ENCODE measurements around the gene SLC38A1.

SLC38A1 gene

DNA sequence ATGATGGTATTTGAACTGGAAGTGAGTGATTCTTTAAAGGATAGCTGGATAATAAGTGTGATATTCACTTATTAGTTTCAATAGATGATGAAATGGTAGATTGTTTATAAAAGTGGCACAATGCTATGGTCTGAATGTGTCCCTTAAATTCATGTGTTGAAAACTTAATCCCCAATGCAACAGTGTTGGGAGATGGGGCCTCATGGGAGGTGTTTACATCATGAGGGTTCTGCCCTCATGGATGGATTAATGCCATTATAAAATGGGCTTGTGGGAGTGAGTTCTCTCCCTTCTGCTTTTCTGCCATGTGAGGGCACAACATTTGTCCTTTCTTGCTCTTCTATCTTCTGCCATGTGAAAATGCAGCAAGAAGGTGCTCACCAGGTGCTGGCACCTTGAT is 134.0 kb downstream of the SLC38A1 start:
- H3K27ac ChIP-seq, result no peak overlapping the region
- TF ChIP-seq, protein P1, sequence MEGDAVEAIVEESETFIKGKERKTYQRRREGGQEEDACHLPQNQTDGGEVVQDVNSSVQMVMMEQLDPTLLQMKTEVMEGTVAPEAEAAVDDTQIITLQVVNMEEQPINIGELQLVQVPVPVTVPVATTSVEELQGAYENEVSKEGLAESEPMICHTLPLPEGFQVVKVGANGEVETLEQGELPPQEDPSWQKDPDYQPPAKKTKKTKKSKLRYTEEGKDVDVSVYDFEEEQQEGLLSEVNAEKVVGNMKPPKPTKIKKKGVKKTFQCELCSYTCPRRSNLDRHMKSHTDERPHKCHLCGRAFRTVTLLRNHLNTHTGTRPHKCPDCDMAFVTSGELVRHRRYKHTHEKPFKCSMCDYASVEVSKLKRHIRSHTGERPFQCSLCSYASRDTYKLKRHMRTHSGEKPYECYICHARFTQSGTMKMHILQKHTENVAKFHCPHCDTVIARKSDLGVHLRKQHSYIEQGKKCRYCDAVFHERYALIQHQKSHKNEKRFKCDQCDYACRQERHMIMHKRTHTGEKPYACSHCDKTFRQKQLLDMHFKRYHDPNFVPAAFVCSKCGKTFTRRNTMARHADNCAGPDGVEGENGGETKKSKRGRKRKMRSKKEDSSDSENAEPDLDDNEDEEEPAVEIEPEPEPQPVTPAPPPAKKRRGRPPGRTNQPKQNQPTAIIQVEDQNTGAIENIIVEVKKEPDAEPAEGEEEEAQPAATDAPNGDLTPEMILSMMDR (conservative IDR thresholded peaks at IDR 0.05), result no peak

DNA sequence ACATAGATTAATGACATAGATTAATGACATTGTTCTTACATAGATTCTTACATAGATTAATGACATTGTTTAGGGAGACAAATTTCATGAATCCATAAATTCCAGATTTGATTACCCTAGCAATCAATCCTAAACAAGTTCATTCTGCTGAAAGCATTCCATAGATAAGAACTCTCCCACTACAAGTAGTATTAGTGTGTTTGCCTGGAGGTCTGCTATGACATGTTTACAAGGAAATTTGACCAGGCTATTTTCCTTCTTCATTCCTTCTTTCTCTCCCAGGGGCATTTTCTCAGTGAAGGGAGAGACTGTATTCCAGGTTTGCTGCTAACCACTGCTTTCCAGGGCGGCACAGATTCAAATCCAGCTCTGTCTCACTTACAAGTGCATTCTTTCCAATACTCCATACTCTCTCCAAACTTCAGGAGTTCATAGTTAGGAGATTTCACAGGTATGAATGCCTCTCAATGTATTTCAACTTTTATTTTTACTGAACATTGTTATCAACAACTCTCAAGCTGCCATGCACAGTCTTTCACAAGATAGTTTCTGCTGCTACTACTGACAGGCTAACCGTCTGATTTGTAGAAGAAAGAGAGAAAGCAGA is 134.5 kb downstream of the SLC38A1 start:
- TF ChIP-seq, protein P1 (conservative IDR thresholded peaks at IDR 0.05), result no peak
- H3K27ac ChIP-seq, result no peak overlapping the region

DNA sequence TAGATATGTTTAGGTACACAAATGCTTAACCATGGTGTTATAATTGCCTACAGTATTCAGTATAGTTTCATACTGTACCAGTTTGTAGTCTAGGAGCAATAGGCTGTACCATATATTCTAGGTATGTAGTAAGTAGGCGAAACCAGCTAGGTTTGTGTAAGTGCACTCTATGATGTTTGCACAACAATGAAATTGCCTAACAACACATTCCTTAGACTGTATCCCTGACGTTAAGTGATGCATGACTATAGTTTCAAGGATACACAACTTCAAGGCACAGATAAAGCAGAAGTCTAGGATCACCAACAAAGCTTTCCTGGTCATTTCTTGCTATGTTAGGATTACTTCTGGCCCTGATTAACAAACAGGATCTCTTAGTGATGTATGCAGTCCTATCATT is 135.1 kb downstream of the SLC38A1 start:
- TF ChIP-seq, protein P1 (conservative IDR thresholded peaks at IDR 0.05), result no peak
- H3K27ac ChIP-seq, result no peak overlapping the region
